Dermis lymphatic vessel endothelial cell (primary cell): ENCODE data around the gene ARHGAP33. TPM values are rescaled to one million over a fixed set of nuclear protein-coding genes. Genes with fewer than 3 reads are reported as not detected.

Experiments
- total RNA-seq: library from RNA; depleted of rRNA; stranded (reverse); fragments of >200 nt; gene quantifications from 2 replicates; pipeline ENCODE4 v1.2.1, GENCODE V29; 2014

ARHGAP33 gene, protein sequence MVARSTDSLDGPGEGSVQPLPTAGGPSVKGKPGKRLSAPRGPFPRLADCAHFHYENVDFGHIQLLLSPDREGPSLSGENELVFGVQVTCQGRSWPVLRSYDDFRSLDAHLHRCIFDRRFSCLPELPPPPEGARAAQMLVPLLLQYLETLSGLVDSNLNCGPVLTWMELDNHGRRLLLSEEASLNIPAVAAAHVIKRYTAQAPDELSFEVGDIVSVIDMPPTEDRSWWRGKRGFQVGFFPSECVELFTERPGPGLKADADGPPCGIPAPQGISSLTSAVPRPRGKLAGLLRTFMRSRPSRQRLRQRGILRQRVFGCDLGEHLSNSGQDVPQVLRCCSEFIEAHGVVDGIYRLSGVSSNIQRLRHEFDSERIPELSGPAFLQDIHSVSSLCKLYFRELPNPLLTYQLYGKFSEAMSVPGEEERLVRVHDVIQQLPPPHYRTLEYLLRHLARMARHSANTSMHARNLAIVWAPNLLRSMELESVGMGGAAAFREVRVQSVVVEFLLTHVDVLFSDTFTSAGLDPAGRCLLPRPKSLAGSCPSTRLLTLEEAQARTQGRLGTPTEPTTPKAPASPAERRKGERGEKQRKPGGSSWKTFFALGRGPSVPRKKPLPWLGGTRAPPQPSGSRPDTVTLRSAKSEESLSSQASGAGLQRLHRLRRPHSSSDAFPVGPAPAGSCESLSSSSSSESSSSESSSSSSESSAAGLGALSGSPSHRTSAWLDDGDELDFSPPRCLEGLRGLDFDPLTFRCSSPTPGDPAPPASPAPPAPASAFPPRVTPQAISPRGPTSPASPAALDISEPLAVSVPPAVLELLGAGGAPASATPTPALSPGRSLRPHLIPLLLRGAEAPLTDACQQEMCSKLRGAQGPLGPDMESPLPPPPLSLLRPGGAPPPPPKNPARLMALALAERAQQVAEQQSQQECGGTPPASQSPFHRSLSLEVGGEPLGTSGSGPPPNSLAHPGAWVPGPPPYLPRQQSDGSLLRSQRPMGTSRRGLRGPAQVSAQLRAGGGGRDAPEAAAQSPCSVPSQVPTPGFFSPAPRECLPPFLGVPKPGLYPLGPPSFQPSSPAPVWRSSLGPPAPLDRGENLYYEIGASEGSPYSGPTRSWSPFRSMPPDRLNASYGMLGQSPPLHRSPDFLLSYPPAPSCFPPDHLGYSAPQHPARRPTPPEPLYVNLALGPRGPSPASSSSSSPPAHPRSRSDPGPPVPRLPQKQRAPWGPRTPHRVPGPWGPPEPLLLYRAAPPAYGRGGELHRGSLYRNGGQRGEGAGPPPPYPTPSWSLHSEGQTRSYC
- total RNA-seq, result 0.95 and 1.4 TPM in 2 replicates

DNA sequence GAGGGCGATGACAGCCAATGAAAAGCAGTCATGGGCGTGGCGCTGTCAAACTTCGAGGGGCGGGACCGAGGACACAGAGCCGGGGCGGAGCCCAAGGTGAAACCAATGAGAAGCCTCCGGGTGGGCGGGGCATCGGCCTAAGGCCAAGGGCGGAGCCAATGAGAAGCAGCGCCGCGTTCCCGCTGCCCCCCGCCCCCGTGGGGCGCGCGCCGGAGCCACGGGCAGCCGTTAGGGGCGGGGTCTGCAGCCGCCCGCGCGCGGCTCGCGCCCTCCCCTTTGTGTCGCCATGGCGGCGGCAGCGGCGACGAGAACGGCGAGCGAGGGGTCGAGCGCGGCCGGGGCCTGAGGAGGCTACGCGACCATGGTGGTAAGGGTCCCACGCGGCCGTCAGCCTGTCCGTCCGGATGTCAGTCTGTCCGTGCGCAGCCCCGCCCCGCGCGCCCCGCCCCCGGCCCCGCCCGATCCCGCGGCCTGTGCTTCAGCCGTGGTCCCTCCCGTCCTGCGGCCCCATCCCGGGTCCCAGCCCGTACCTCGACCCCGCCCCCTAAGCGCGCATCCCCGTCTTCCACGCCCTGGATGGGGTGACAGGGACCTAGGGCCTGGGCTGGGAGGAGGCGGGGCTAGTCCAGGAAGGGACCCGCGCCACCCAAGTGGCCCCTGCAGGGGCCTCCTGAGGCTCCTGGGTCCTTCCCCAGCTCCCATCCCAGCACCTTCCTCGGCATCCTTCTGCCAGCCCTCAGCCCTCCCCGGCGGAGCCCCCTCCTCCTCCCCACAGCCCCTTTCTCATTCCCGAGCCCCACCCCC, at the start of gene ARHGAP33:
Gene ARHGAP33 (plus strand): TSS at position 267 of the 804 bp plus-strand sequence. CDS start 95 bp downstream, at position 362.

DNA sequence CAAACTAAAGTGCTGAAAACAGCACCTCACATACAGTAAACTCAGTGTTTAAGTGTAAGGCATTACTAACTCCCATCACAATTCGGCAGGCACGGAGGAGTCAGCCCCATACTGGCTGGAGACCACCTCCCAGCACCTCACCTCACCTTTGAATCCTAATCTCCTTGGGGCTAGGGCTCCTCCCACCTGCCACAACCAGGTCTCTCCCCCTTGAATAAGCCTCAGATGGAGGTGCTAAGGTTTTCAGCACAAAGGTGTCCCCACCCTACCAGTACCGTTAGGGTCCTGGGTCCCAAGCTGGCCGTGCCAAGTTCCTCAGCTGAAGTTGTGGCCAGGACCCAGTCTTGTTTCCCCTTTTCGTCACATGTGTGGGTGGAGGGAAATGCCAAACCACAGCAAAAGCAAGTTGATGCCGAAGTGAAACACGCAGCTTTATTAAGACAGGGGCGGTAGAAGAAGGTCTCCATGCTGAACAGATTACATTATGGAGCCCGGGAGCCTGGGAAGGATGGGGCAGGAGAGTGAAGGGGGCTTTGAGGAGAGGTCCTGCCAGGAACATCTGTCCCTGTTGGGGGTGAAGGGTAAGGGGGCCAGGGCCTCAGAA, 33.1 kb upstream of the ARHGAP33 start, which contains the start of gene IGFLR1:
Gene IGFLR1 (minus strand): TSS at position 332 of the 604 bp plus-strand sequence. CDS start 1,272 bp downstream, outside the sequence.

DNA sequence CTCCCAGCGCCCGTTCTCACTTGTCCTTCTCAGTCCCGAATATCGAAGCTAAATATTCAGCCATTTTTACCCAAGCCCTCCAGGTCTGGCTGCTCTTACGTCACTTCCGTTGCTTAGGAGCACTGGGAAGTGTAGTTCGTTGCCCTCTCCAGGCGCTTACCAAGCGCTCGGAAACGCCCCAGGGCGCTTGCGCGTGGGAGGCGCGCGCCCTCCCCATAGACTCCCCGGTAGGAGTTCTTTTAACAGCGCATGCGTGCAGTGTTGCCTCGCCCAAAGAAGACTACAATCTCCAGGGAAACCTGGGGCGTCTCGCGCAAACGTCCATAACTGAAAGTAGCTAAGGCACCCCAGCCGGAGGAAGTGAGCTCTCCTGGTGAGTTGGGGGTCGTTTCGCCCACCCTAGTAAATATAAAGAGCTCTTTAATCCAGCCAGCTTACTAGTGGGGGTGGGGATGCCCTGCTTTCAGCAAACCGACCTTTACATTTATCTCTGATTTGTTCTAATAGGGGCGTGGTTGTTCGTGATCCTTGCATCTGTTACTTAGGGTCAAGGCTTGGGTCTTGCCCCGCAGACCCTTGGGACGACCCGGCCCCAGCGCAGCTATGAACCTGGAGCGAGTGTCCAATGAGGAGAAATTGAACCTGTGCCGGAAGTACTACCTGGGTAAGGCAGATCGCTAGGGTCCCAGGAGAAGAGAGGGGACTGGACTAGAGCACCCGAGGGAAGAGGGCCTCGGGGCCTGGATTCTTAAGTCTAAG, 29.9 kb upstream of the ARHGAP33 start, which contains the start of the genes PSENEN and U2AF1L4:
Gene PSENEN (plus strand): TSS at position 324 of the 759 bp plus-strand sequence. CDS start 280 bp downstream, at position 604.
Gene U2AF1L4 (minus strand): TSS at position 91 of the 759 bp plus-strand sequence. CDS start 27 bp downstream, at position 64.

DNA sequence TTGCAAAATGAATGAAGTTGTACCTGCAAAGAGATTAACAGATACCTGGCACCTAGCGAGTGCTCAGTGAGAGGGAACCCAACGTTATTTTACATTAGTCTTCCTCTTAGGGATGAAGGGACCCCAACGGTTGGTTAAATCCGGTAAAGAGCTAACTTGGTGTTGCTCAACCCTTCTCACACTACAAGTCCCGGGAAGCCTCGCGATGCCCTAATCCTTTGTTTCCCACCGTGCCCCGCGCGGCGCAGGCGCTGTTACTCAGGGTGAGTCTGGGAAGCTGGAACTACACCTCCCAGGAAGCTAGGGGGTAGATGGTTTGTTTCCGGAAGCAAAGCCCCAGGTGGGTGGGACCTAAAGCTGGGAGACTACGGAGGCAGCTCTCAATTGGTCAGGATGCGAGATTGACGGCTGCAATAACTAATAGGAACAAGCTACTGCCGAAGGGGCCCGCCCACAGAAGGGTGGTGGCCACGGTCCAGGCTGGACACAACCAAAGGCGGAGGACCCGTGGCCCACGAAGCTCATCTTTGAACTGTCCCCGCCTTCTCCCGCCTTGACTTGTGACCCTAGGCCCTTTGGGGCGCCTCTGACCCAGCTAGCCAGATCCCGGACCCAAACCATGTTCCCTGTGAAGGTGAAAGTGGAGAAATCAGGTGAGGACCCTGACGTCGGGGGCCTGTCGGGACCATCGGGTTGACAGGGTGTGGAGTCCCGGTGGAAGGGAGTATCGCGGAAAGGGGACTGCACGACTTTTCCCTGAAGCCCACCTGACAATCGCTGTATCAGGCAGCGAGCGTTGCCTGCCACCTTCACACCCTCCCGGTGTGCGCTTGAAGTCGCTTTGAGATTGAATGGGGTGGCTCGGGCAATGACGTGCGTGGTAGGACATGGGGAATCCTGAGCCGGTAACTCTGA, 27.0 kb upstream of the ARHGAP33 start, which contains the start of gene LIN37:
Gene LIN37 (plus strand): TSS at position 471 of the 915 bp plus-strand sequence. CDS start 149 bp downstream, at position 620.

GRCh38 chr19:35756377-35757230, 18.8 kb upstream of the ARHGAP33 start, which contains the start of gene HSPB6:
HSPB6 (minus strand) TSS chr19:35757029; CDS start chr19:35757008, 21 bp downstream.

GRCh38 chr19:35757749-35758608, 17.4 kb upstream of the ARHGAP33 start, which contains the start of gene PROSER3:
PROSER3 (plus strand) TSS chr19:35758176; CDS start chr19:35758216, 40 bp downstream.

GRCh38 chr19:35812220-35813042, 37.1 kb downstream of the ARHGAP33 start, which contains the start of gene PRODH2:
PRODH2 (minus strand) TSS chr19:35812845; CDS start chr19:35812805, 40 bp downstream.

Other genes starting within 250 kb of the ARHGAP33 start
- gene SBSN, start 247.3 kb upstream of the ARHGAP33 start, total RNA-seq, result not detected in 2 replicates
- gene GAPDHS, start 242.1 kb upstream of the ARHGAP33 start, total RNA-seq, result 0.09 TPM in 1 of 2 replicates, not detected in the other
- 48.7 and 50.9 TPM in 2 replicates for gene TMEM147, start 229.9 kb upstream of the ARHGAP33 start, total RNA-seq
- not detected in 2 replicates for gene ATP4A, start 211.9 kb upstream of the ARHGAP33 start, total RNA-seq
- gene PMIS2, start 189.4 kb upstream of the ARHGAP33 start, total RNA-seq, result not detected in 2 replicates
- 3.3 and 3.5 TPM in 2 replicates for gene HAUS5, start 162.8 kb upstream of the ARHGAP33 start, total RNA-seq
- 26.0 and 28.3 TPM in 2 replicates for gene RBM42, start 146.5 kb upstream of the ARHGAP33 start, total RNA-seq
- 0.17 and 0.87 TPM in 2 replicates for gene ETV2, start 133.8 kb upstream of the ARHGAP33 start, total RNA-seq
- 292 and 462 TPM in 2 replicates for gene COX6B1, start 127.2 kb upstream of the ARHGAP33 start, total RNA-seq
- gene UPK1A, start 109.0 kb upstream of the ARHGAP33 start, total RNA-seq, result not detected in 2 replicates
- not detected in 2 replicates for gene ZBTB32, start 71.0 kb upstream of the ARHGAP33 start, total RNA-seq
- 4.2 and 4.3 TPM in 2 replicates for gene KMT2B, start 57.6 kb upstream of the ARHGAP33 start, total RNA-seq
- gene IGFLR1, start 33.1 kb upstream of the ARHGAP33 start, total RNA-seq, result 0.34 and 0.65 TPM in 2 replicates
- gene U2AF1L4, start 30.1 kb upstream of the ARHGAP33 start, total RNA-seq, result 2.8 and 3.8 TPM in 2 replicates
- 17.0 and 19.9 TPM in 2 replicates for gene PSENEN, start 29.9 kb upstream of the ARHGAP33 start, total RNA-seq
- 4.0 and 4.3 TPM in 2 replicates for gene LIN37, start 27.0 kb upstream of the ARHGAP33 start, total RNA-seq
- 0.09 and 0.11 TPM in 2 replicates for gene HSPB6, start 18.5 kb upstream of the ARHGAP33 start, total RNA-seq
- gene PROSER3, start 17.4 kb upstream of the ARHGAP33 start, total RNA-seq, result 0.95 and 1.1 TPM in 2 replicates
- not detected in 2 replicates for gene PRODH2, start 37.3 kb downstream of the ARHGAP33 start, total RNA-seq
- gene NPHS1, start 76.9 kb downstream of the ARHGAP33 start, total RNA-seq, result not detected in 2 replicates
- not detected in 2 replicates for gene KIRREL2, start 81.3 kb downstream of the ARHGAP33 start, total RNA-seq
- 0.98 and 1.8 TPM in 2 replicates for gene APLP1, start 93.0 kb downstream of the ARHGAP33 start, total RNA-seq
- gene NFKBID, start 125.0 kb downstream of the ARHGAP33 start, total RNA-seq, result 2.9 and 3.1 TPM in 2 replicates
- 0.17 and 0.54 TPM in 2 replicates for gene HCST, start 127.0 kb downstream of the ARHGAP33 start, total RNA-seq
- not detected in 2 replicates for gene TYROBP, start 132.7 kb downstream of the ARHGAP33 start, total RNA-seq
- 1.2 and 1.7 TPM in 2 replicates for gene LRFN3, start 160.8 kb downstream of the ARHGAP33 start, total RNA-seq
- gene SDHAF1, start 219.6 kb downstream of the ARHGAP33 start, total RNA-seq, result 10.6 and 11.6 TPM in 2 replicates
- under 0.01 TPM in 1 of 2 replicates, not detected in the other for gene SYNE4, start 233.2 kb downstream of the ARHGAP33 start, total RNA-seq
- gene ALKBH6, start 238.6 kb downstream of the ARHGAP33 start, total RNA-seq, result 5.0 and 8.3 TPM in 2 replicates